Natural killer cell (primary cell): Measurements from ENCODE around the gene SLC8A1. TPM values are rescaled to one million over a fixed set of nuclear protein-coding genes. Genes with fewer than 3 reads are reported as not detected.

ENCODE experiments used
- ATAC-seq, 3 donors: fragments of 150-1000 bp in 2 of 3; fragments of 200-7000 bp in 1 of 3; cut with Tn5 transposase; 1 replicate in 1 of 3; 2 replicates in 2 of 3; pipeline ENCODE4 v1.10.0; 2021; ENCODE audit warnings: mild to moderate bottlenecking in 2 of 3, moderate library complexity in 2 of 3
- DNase-seq, 2 donors: peaks; one replicate each; pipeline versions ENCODE4 v3.0.0 to v3.0.0-alpha.2; 2013 to 2021; ENCODE audit warnings: mixed read lengths in 1 of 2
- H3K27ac ChIP-seq: one replicate; pipeline ENCODE4 v1.5.1; 2013; ENCODE audit warnings: mild to moderate bottlenecking, low read length
- H3K27me3 ChIP-seq: one replicate; pipeline ENCODE4 v1.6.1; 2013; ENCODE audit warnings: low read length; ENCODE audit not compliant: control insufficient read depth, insufficient read depth
- H3K36me3 ChIP-seq: one replicate; pipeline ENCODE4 v1.6.1; 2013; ENCODE audit warnings: low read length; ENCODE audit not compliant: control insufficient read depth, insufficient read depth
- H3K4me1 ChIP-seq: one replicate; pipeline ENCODE4 v1.6.1; 2013; ENCODE audit warnings: low read length; ENCODE audit not compliant: control insufficient read depth, insufficient read depth
- H3K4me3 ChIP-seq: one replicate; pipeline ENCODE4 v1.5.1; 2013; ENCODE audit warnings: low read length
- H3K9me3 ChIP-seq: one replicate; pipeline ENCODE4 v1.6.1; 2013; ENCODE audit warnings: low read length; ENCODE audit not compliant: control insufficient read depth, insufficient read depth
- H3K27ac Mint-ChIP-seq, 2 donors: one replicate each; pipeline ENCODE4 v1.8.0; 2022; ENCODE audit warnings: mild to moderate bottlenecking in 2 of 2, mixed read lengths in 2 of 2, moderate library complexity in 1 of 2
- H3K27me3 Mint-ChIP-seq, 2 donors: one replicate each; pipeline ENCODE4 v1.8.0; 2022; ENCODE audit warnings: low read depth in 2 of 2, mixed read lengths in 2 of 2
- H3K36me3 Mint-ChIP-seq: one replicate; pipeline ENCODE4 v1.8.0; 2022; ENCODE audit warnings: mixed read lengths
- H3K4me1 Mint-ChIP-seq, 2 donors: one replicate each; pipeline ENCODE4 v1.8.0; 2022; ENCODE audit warnings: mixed read lengths in 2 of 2
- H3K4me3 Mint-ChIP-seq: one replicate; pipeline ENCODE4 v1.8.0; 2022; ENCODE audit warnings: mild to moderate bottlenecking, moderate library complexity, mixed read lengths
- H3K9me3 Mint-ChIP-seq, 2 donors: one replicate each; pipeline ENCODE4 v1.8.0; 2022; ENCODE audit warnings: mixed read lengths in 2 of 2
- WGBS: methylation state at CpG from one replicate; pipeline ENCODE4 v1.1.7; 2013; ENCODE audit warnings: missing lambda C conversion rate; ENCODE audit not compliant: insufficient coverage; 5-methylcytosine and 5-hydroxymethylcytosine counted together
- intact Hi-C: fragments of 100-400 bp; cut with micrococcal nuclease; formaldehyde crosslinking; loops from one replicate; pipeline ENCODE4 v1.14.2; 2022
- total RNA-seq, 4 donors: library from RNA; stranded (reverse); fragments of 120-200 nt in 1 of 4; gene quantifications; one replicate each; pipeline versions ENCODE4 v1.2.3 to v1.2.4, GENCODE V29; 2013 to 2022
- TF ChIP-seq, protein P1 (sequence below): fragments of 200-600 bp; IDR thresholded peaks from one replicate; pipeline ENCODE4 v1.8.0; 2022; ENCODE audit warnings: antibody characterized with exemption

The SLC8A1 gene
- total RNA-seq, 3 donors from 2014 or later (not counting 1 experiment from before 2014, with no cell fraction given), result 1.4 to 4.7 (median 3.6) TPM

DNA sequence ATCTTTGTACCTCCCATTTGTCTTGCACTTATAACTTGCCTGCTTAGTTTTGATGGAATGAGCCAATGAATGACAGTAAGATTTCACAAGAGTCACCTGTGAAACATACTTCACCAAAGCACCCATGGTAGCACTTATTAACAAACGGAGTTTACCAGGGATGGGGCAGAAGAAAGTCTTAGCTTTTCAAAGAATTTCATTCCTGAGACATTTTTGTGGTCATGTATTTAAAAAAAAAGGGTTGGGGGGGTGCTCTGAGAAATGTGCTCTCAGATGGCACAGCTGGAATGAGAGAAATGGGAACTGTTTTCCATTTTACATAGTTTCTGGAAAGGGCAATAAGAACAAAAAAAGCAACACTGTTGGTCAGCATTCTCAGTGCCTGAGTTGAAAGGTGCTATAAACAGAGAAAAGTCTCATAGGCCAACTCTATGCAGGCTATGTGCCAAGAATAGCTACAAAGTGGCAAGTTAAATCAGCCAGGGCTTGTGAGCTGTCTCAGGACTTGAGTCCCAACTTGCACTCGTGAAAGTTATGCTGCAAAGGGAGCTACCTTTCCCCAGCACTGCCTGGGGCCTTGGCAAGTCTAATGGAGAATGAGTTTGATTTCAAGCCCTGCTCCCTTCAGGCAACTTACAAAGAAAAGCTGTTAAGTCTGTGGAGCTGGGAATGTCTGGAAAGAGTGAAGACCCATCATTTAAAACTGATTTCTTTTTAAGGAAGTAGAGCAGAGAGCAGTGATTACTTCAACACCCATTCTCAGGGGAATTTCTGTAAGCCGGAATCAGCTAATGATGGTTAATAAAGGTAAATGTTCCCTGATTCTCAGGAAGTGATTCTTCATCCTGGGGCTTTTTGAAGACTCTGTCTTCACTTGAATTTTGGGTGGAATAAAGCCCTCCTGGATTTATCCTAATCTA is 170.6 kb downstream of the SLC8A1 start:
- WGBS, result 77% methylated on average over 2 of the region's 3 CpGs
- H3K27ac Mint-ChIP-seq, result no peak overlapping the region
- Histone ChIP-seq H3K9me3 (no peaks in the 10 kb centered on the region), H3K27me3 (no peaks in the 10 kb centered on the region), H3K4me1 (no peaks in the 10 kb centered on the region), H3K27ac (no peak overlapping the region), H3K4me3 (no peak overlapping the region), H3K36me3 (no peaks in the 10 kb centered on the region)
- H3K27me3 Mint-ChIP-seq, result no peaks in the 10 kb centered on the region
- H3K9me3 Mint-ChIP-seq, result peaks cover 0 to 2% of the 10 kb centered on the region in 2 donors
- DNase-seq, result no peak
- H3K4me3 Mint-ChIP-seq, result no peak overlapping the region
- ATAC-seq, result no peak
- H3K4me1 Mint-ChIP-seq, result no peaks in the 10 kb centered on the region
- no peaks in the 10 kb centered on the region for H3K36me3 Mint-ChIP-seq
- TF ChIP-seq, protein P1, sequence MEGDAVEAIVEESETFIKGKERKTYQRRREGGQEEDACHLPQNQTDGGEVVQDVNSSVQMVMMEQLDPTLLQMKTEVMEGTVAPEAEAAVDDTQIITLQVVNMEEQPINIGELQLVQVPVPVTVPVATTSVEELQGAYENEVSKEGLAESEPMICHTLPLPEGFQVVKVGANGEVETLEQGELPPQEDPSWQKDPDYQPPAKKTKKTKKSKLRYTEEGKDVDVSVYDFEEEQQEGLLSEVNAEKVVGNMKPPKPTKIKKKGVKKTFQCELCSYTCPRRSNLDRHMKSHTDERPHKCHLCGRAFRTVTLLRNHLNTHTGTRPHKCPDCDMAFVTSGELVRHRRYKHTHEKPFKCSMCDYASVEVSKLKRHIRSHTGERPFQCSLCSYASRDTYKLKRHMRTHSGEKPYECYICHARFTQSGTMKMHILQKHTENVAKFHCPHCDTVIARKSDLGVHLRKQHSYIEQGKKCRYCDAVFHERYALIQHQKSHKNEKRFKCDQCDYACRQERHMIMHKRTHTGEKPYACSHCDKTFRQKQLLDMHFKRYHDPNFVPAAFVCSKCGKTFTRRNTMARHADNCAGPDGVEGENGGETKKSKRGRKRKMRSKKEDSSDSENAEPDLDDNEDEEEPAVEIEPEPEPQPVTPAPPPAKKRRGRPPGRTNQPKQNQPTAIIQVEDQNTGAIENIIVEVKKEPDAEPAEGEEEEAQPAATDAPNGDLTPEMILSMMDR, result no peak
- intact Hi-C loops, result no loop called here

DNA sequence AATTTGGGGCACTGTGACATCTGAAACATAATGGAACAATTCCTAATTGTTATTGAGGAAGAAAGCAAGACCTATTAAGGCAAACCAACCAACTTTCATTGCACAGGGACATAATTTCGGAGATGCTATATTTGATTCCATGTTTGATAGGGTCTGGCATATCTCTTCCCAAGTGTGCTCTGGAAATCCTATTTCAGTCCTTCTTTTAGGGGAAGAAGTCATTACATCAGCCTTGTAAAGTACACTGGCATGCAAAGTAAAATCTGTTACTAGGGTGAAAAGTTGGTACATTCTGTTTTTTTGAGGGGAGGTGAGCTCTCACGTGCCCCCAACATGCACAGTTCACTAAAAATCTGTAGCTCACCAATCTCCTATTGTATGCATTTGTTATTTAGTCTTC is 172.4 kb downstream of the SLC8A1 start:
- DNase-seq (no peak), ATAC-seq (no peak)
- Histone ChIP-seq H3K4me1 (no peaks in the 10 kb centered on the region), H3K36me3 (no peaks in the 10 kb centered on the region), H3K27me3 (no peaks in the 10 kb centered on the region), H3K9me3 (no peaks in the 10 kb centered on the region), H3K4me3 (no peak overlapping the region), H3K27ac (no peak overlapping the region)
- TF ChIP-seq, protein P1, result no peak
- no peaks in the 10 kb centered on the region for H3K27me3 Mint-ChIP-seq
- intact Hi-C loops, result no loop called here
- H3K9me3 Mint-ChIP-seq, result peaks cover 0 to 2% of the 10 kb centered on the region in 2 donors
- no peaks in the 10 kb centered on the region for H3K36me3 Mint-ChIP-seq
- H3K4me3 Mint-ChIP-seq, result no peak overlapping the region
- 80% methylated on average over 1 of the region's 2 CpGs for WGBS
- no peaks in the 10 kb centered on the region for H3K4me1 Mint-ChIP-seq
- no peak overlapping the region for H3K27ac Mint-ChIP-seq

DNA sequence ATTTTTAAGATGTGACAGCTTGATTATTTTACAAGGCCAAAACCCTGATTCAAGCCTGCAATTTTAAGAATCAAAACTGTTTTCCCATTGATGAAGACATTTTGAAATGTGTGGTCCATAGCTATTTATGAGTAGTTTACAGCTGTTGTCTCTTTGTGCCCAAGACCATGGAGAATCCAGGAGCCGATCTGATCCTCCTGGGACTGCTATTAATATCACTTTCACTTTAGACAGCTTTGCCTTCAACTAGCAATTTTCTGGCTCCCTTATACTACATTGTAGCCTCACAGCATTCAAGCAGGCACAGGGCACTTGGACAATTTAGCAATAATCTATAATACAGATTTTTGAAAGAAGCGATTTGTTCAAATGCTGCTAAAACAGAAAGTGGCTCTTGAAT is 172.9 kb downstream of the SLC8A1 start:
- Histone ChIP-seq H3K36me3 (no peaks in the 10 kb centered on the region), H3K4me3 (no peak overlapping the region), H3K27ac (no peak overlapping the region), H3K4me1 (no peaks in the 10 kb centered on the region), H3K9me3 (no peaks in the 10 kb centered on the region), H3K27me3 (no peaks in the 10 kb centered on the region)
- no peak for ATAC-seq
- no peak overlapping the region for H3K27ac Mint-ChIP-seq
- H3K4me3 Mint-ChIP-seq, result no peak overlapping the region
- intact Hi-C loops, result no loop called here
- no peak for DNase-seq
- peaks cover 0 to 2% of the 10 kb centered on the region in 2 donors for H3K9me3 Mint-ChIP-seq
- H3K36me3 Mint-ChIP-seq, result no peaks in the 10 kb centered on the region
- TF ChIP-seq, protein P1, result no peak
- H3K27me3 Mint-ChIP-seq, result no peaks in the 10 kb centered on the region
- 81% methylated on average over 2 of the region's 2 CpGs for WGBS
- H3K4me1 Mint-ChIP-seq, result no peaks in the 10 kb centered on the region
